ENCODE results near the gene ING5. TPM values are rescaled to one million over a fixed set of nuclear protein-coding genes. Genes with fewer than 3 reads are reported as not detected.

Gene ING5
- total RNA-seq, 4 donors from 2014 or later: 24.1 to 44.3 (median 30.5) TPM

- TF ChIP-seq, protein P1, sequence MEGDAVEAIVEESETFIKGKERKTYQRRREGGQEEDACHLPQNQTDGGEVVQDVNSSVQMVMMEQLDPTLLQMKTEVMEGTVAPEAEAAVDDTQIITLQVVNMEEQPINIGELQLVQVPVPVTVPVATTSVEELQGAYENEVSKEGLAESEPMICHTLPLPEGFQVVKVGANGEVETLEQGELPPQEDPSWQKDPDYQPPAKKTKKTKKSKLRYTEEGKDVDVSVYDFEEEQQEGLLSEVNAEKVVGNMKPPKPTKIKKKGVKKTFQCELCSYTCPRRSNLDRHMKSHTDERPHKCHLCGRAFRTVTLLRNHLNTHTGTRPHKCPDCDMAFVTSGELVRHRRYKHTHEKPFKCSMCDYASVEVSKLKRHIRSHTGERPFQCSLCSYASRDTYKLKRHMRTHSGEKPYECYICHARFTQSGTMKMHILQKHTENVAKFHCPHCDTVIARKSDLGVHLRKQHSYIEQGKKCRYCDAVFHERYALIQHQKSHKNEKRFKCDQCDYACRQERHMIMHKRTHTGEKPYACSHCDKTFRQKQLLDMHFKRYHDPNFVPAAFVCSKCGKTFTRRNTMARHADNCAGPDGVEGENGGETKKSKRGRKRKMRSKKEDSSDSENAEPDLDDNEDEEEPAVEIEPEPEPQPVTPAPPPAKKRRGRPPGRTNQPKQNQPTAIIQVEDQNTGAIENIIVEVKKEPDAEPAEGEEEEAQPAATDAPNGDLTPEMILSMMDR (IDR thresholded peaks at IDR 0.05; ENCODE audit: low read depth): no peak
Measured at GRCh38 chr2:241686324-241686649, 15.6 kb upstream of the ING5 start.

DNA sequence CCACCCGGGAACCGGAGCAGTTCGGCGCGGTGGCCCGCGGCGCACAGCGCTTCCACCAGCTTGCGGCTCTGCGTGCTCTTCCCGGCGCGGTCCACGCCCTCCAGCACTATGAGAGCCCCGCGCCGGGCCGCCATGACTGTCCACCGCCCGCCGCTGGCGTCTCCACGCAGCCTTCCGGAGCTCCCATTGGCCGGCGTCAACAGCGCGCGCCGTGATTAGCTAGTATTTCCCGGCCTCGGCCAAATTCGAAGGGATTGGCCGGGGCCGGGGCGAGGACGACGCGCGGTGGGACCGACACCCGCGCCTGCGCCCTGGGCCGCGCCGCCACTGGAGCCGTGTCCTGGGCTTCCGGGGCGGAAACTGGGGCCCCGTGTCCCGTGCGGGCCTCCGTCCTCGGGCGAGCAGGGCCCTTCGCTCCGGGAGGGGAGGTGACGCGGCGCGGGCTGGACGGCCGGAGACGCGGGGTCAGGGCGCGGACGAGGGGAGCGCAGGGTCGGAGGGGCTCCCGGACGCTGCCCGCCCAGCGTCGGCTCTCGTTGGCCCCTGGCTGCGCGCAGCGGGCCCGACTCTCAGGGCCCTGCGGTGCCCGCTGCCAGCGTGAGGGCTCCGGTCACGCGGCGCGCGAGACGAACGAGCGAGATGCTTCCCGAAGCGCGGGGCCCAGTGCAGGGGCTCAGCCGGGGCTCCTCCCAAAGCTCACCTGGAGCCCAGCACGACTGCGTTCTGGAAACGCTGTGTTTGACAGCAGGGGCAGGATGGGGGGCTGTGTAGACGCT is 15.0 kb upstream of the ING5 start, which contains the start of gene DTYMK:
Gene DTYMK, minus strand, starts transcription at position 166 of the 776 bp plus-strand sequence. Its CDS starts 32 bp downstream, at position 134.
- TF ChIP-seq, protein P1 (IDR thresholded peaks at IDR 0.05; ENCODE audit: low read depth): no peak

- TF ChIP-seq, protein P1 (IDR thresholded peaks at IDR 0.05; ENCODE audit: low read depth): no peak
Measured at GRCh38 chr2:241689306-241689705, 12.5 kb upstream of the ING5 start.

DNA sequence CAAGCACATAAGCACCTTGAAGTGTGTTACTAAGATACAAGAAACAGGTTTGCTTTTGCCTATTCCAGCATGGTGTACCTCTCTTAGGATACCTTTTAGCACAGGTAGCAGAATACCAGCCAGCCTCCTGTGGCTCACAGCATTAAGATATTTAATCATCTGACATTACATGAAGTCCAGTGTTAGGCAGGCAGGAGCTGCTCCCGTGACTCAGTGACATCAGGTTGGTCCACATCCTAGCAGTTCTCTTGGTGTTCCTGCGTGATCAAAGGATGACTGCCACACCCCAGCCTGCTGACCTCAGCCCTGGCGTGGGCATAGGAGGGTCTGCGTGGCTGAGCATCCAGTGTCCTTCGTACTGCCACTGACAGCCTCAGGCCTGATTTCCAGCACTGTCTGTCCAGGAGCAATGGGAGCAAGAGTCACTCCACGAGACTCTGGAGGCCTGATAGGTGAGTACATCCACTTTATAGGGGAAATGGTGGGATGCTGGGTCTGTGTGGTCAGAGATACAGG is 11.6 kb upstream of the ING5 start:
- TF ChIP-seq, protein P1 (IDR thresholded peaks at IDR 0.05; ENCODE audit: low read depth): no peak

DNA sequence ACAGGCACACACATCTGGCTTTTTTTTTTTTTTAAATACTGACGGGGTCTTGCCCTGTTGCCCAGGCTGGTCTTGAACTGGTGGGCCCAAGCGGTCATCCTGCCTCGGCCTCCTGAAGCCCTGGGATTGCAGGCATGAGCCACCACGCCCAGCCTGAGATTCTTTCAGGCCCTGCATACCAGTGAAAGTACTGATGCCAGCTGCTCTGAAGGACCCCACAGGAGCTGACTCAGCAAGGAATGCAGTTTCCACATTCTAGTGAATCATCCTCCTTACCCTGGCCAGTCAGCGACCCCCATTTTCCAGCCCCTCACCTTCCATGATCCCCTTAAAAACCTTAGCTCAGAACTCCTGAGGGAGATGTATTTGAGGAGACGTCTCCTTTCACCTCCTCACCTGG is 9.4 kb upstream of the ING5 start:
- TF ChIP-seq, protein P1 (IDR thresholded peaks at IDR 0.05; ENCODE audit: low read depth): no peak

DNA sequence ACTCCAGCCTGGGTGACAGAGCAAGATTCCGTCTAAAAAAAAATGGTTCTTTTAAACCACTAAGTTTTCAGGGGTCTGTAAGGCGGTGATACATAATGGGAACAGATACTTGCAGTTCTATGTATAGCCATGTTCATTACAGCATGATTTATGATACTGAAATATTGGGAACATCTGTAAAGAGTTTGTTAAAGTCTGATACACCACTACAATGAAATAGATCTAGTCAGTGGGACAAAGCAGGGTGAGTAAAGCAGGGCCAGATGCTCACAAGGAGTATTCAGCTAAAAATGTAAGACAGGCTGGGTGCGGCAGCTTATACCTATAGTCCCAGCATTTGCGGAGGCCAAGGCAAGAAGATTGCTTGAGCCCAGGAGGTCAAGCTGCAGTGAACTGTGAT is 6.2 kb upstream of the ING5 start:
- TF ChIP-seq, protein P1 (IDR thresholded peaks at IDR 0.05; ENCODE audit: low read depth): no peak

DNA sequence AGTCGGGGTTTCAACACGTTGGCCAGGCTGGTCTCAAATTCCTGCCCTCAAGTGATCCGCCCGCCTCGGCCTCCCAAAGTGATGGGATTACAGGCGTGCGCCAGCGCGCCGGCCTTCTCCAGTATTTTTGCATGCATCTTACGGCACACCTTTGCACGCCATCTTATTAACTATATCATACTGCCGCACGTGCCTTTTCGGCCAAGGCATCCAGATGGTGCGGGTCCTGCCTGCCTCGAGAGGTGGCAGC is 765 bp upstream of the ING5 start:
- TF ChIP-seq, protein P1 (IDR thresholded peaks at IDR 0.05; ENCODE audit: low read depth): no peak

All from subcutaneous adipose tissue (tissue), 4 donors.